Measurements from ENCODE around the gene VWA3A. TPM values are rescaled to one million over a fixed set of nuclear protein-coding genes. Genes with fewer than 3 reads are reported as not detected.

VWA3A gene
- total and polyA plus RNA-seq, 2 of the 8 experiments (the other 6 are each of a cell fraction or from before 2014, with no cell fraction given) = 0.05 TPM; not detected in 1

DNA sequence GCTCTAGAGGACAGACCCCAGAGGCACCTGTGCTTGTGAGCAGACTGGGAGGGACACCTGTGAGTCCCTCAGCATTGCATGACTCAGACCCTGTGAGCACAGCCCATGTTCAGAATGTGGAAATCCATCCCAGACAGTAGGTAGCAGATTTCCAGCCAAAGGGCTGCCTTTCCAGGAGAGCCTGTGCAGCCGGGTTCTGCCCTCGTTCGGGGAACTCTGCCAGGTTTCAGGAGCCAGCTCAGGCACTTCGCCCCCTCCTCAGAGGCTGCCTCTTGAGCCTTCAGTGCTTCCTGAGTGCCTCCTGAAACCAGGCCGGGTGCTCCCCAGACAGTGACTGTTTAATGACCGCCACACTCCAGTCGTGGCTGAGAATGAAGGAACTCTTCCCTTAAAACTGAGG lies 46.7 kb downstream of the VWA3A start:
- Histone ChIP-seq H2BK20ac (ENCODE audit: low read length) (no peak overlapping the region), H3K9ac (replicated peaks in 1 of 4; ENCODE audit: extremely low read depth in 1 of 4, low read depth in 3 of 4, low read length in 3 of 4) (no peak overlapping the region), H3K23me2 (ENCODE audit: low read depth, low read length) (no peaks in the 10 kb centered on the region), H3K23ac (ENCODE audit: insufficient read length) (no peak overlapping the region), H4K91ac (replicated peaks; ENCODE audit: insufficient read length, low read length) (no peak overlapping the region), H3K18ac (ENCODE audit: extremely low read depth, low read length) (no peak overlapping the region), H3K4ac (replicated peaks; ENCODE audit: insufficient read length, low read depth, low read length) (no peak overlapping the region), H3K4me2 (ENCODE audit: insufficient read depth in 1 of 2, low read depth in 2 of 2, low read length in 2 of 2) (no peak overlapping the region), H3K79me1 (ENCODE audit: low read depth, low read length) (no peaks in the 10 kb centered on the region), H3K56ac (replicated peaks; ENCODE audit: insufficient read length, low read depth, low read length) (no peak overlapping the region), H3K14ac (ENCODE audit: insufficient read length) (no peak overlapping the region), H3K9me3 (ENCODE audit: insufficient read depth in 2 of 2, low read depth in 1 of 2, low read length in 1 of 2) (no peaks in the 10 kb centered on the region), H3K27ac (ENCODE audit: low read depth, low read length) (no peak overlapping the region), H3K4me1 (replicated peaks in 1 of 4; ENCODE audit: control insufficient read depth in 3 of 4, insufficient read depth in 4 of 4, low read length in 3 of 4) (no peaks in the 10 kb centered on the region), H2BK120ac (replicated peaks; ENCODE audit: low read depth, low read length) (no peak overlapping the region), H2BK5ac (ENCODE audit: low read depth, low read length) (no peak overlapping the region), H3K36me3 (ENCODE audit: control insufficient read depth in 2 of 4, insufficient read depth in 4 of 4, low read length in 3 of 4) (no peaks in the 10 kb centered on the region), H4K8ac (ENCODE audit: extremely low read depth, insufficient read depth, low read length) (no peak overlapping the region), H4K20me1 (replicated peaks in 1 of 2; ENCODE audit: control insufficient read depth in 1 of 2, insufficient read depth in 2 of 2, low read length in 2 of 2) (no peaks in the 10 kb centered on the region), H2AFZ (ENCODE audit: low read length) (no peak overlapping the region), H2AK5ac (ENCODE audit: low read depth, low read length) (no peak overlapping the region), H3K79me2 (ENCODE audit: control insufficient read depth in 1 of 2, insufficient read depth in 2 of 2, low read length in 2 of 2) (no peaks in the 10 kb centered on the region), H2BK15ac (ENCODE audit: low read length) (no peak overlapping the region), H4K5ac (ENCODE audit: insufficient read length, low read depth, low read length) (no peak overlapping the region), H3K4me3 (ENCODE audit: extremely low read depth in 1 of 4, insufficient read depth in 2 of 4, low read depth in 3 of 4, low read length in 4 of 4) (no peak overlapping the region), H3K27me3 (replicated peaks in 1 of 4; ENCODE audit: control insufficient read depth in 3 of 4, extremely low read depth in 1 of 4, insufficient read depth in 3 of 4, low read length in 3 of 4) (no peaks in the 10 kb centered on the region; a peak in 1 of 7 replicates), H2BK12ac (ENCODE audit: low read depth, low read length) (no peak overlapping the region)
- no peak for FAIRE-seq
- DNase-seq (ENCODE audit: low read depth in 1 of 2, low spot score in 2 of 2) = no peak
- POLR2A ChIA-PET (ENCODE audit: partially characterized antibody) = no interaction called here
- TF ChIP-seq CBX5 (IDR thresholded peaks at IDR 0.05; ENCODE audit: low read depth, low read length) (no peak), EP300 (IDR thresholded peaks at IDR 0.05; ENCODE audit: borderline replicate concordance in 1 of 2, low read depth in 2 of 2, low read length in 2 of 2) (no peak), JUN (IDR thresholded peaks at IDR 0.05; ENCODE audit: low read depth, low read length) (no peak), SP1 (IDR thresholded peaks at IDR 0.05; ENCODE audit: low read depth, low read length) (no peak), RAD21 (IDR thresholded peaks at IDR 0.05 in 1 of 2, conservative IDR thresholded peaks at IDR 0.05 in 1 of 2; ENCODE audit: low read depth in 2 of 2, low read length in 2 of 2) (no peak)
- TF ChIP-seq, protein P1, sequence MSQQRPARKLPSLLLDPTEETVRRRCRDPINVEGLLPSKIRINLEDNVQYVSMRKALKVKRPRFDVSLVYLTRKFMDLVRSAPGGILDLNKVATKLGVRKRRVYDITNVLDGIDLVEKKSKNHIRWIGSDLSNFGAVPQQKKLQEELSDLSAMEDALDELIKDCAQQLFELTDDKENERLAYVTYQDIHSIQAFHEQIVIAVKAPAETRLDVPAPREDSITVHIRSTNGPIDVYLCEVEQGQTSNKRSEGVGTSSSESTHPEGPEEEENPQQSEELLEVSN (IDR thresholded peaks at IDR 0.05) = no peak
- CTCF ChIA-PET (ENCODE audit: partially characterized antibody) = interaction anchor here (0.6 to 7.5 kb wide), 3 partner anchors 8 to 571 kb away, joined by 3 to 60 read pairs (median 42); no protein-coding TSS in a partner anchor
- 78% methylated on average over 7 of the region's 7 CpGs; no CpG with 5 or more reads in 1 of the 2 experiments for WGBS, 2 experiments (ENCODE audit: extremely low coverage in 1 of 2, insufficient coverage in 1 of 2, insufficient read length in 1 of 2, insufficient replicate concordance in 2 of 2, low coverage in 1 of 2, low lambda C conversion rate in 2 of 2, missing lambda C conversion rate in 1 of 2)

Measured in H1 (cell line).